GM19025 (cell line): ENCODE measurements around the gene TCAF1.
A peak's percentile ranks its signal among the peaks of the same experiment; 100 is the strongest.
"Not testable (repeated sequence)": the region's sequence is repeated elsewhere in the genome, so short reads cannot be mapped to it uniquely, and the experiment has no call there.

Source experiments
- ATAC-seq: cut with Tn5 transposase; IDR thresholded peaks from one replicate; pipeline ENCODE4 v1.9.1; 2021; ENCODE audit warnings: mild to moderate bottlenecking, low read depth, moderate library complexity; ENCODE audit not compliant: unreplicated experiment

The TCAF1 gene

DNA sequence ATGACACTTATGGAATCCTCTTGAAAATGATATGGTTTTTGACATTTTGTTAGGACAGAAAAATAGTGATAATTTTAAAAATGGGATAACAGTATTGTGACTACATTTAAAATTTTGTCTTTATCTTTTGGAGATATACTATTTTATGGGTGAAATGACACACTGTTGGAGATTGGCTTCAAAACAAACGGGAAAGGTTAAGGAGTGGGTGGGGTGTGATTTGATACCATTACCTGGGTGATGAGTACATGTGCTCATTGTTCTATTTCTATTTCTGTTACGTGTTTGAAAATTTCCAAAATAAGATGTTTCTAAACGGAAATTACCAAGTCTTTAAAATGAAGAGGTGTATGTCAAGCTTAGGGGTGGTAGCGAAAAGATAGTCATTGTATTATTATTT lies 28.7 kb downstream of the TCAF1 start:
- not testable (repeated sequence) for ATAC-seq

DNA sequence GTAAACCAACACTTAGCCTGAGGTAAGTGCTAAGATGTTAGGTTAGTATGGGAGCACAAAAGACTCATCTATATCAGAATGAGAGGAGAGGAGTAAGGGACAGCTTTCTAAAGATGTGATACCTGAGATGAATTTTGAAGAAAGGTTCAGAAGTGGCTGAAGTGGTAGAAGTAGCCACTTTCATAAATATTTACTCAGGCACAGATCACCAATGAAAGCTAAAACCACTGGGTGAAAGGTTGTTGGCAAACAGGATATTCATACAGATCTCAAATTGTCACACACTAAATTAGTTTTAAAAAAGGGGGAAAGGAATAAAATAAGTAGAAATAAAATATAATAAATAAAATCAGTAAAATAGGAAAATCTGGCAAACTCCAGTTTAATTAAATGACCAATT lies 30.4 kb downstream of the TCAF1 start:
- ATAC-seq = not testable (repeated sequence)

DNA sequence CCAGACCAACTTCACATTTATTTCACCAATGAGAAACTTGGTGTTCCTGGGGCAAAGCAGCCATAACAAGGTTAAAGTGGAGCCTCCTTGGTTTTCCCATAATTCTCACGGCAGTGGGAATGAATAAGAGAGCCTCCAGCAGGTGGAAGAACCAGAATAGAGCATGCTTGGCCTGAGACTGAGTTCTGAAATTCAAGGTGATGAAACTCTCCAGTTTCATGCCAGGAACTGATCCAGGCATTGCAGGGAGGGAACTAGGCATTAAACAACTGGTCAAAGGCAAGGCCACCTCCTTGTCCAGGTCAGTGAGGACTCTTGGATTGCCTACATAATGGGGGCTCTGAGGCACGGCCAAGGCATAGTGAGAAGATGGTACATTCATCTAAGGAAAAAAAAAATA lies 44.0 kb downstream of the TCAF1 start:
- not testable (repeated sequence) for ATAC-seq

DNA sequence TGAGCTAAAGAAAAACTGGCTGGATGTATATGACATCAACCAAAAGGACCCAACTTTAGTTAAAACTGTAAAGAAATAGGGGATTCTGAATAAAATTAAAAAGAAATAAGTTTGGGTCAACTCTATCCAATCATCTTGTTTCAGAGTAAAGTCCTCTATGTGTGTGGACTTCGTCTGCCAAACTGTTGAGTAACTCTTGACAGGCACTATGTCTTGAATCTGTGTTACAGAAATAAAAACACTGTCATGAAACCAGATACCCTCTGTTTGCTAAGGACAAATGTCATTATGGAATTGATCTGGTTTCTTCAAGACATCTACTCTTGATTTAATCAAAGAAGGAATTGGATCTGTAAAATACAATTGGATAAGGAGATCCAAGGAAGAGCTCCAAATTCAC lies 46.5 kb downstream of the TCAF1 start:
- not testable (repeated sequence) for ATAC-seq

DNA sequence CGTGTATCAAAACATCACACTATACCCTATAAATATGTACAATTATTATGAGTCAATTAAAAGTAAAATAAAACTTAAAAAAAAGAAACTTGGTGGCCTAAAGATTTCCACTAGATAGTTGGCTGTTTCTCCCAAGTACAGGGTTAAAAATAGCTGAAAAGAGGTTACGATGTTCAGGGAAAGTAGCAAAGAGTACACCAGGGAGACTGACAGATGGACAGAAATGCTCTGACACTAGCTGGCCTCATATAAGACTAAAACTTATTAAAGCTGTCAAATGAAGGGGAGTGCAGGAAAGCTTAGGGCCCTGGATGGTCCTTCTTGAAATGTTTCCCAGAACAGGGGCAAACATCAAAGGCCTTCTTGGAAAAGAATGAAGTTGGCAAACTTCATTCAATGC lies 51.3 kb downstream of the TCAF1 start:
- ATAC-seq = no peak

DNA sequence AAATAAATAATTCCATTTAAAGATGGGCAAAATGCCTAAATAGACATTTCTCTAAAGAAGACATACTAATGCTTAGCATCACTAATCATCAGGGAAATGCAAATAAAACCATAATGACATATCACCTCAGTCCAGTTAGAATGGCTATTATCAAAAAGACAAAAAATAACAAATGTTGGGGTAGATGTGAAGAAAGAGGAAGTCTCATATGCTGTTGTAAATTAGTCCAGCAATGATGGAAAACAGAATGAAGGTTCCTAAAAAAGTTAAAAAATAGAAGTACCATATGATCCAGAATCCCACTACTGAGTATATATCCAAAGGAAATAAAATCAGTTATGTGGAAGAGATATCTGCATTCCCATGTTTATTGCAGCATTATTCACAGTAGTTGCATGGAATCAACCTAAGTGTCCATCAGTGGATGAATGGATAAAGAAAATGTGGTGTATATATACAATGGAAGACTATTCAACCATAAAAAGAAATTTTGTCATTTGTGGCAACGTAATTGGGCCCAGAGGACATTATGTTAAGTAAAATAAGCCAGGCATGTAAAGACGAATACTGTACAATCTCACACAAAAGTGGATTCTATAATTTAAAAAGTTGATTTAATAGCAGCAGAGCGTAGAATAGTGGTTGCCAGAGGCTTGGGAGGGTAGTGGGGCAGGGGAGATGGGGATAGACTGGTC lies 52.0 kb downstream of the TCAF1 start:
- ATAC-seq = no peak

GRCh38 chr7:143848192-143848591 lies 53.8 kb downstream of the TCAF1 start:
- ATAC-seq = no peak

- no peak for ATAC-seq
These were observed 55.3 kb downstream of the TCAF1 start for GRCh38 chr7:143846692-143847091.

DNA sequence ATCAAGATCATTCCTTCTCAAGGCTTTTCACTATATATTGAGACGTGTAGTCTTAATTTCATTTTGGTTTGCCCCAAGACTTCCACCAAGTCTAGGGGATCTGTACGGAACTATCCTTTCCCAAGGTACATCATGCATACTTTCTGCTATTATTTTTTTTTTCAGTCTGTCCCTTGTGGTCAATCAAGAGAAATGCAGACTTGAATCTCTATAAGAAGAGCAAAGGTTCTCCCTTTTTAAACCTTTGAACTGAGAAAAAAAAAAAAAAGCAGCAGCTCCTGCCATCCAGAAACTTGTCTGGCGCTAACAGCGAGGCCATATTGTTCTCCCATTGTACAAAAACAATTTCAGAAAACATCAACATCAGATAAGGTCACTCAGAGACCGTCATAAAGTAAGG lies 60.3 kb downstream of the TCAF1 start:
- not testable (repeated sequence) for ATAC-seq

GRCh38 chr7:143840062-143840461 lies 61.9 kb downstream of the TCAF1 start:
- not testable (repeated sequence) for ATAC-seq

- ATAC-seq = peak; percentile 49
These were observed 64.8 kb downstream of the TCAF1 start for GRCh38 chr7:143837223-143837622.

GRCh38 chr7:143836622-143837021 lies 65.4 kb downstream of the TCAF1 start:
- ATAC-seq = peak; percentile 76

GRCh38 chr7:143836088-143836487 lies 65.9 kb downstream of the TCAF1 start:
- peak; percentile 21 for ATAC-seq

- not testable (repeated sequence) for ATAC-seq
These were observed 75.4 kb downstream of the TCAF1 start for GRCh38 chr7:143826578-143826977.

DNA sequence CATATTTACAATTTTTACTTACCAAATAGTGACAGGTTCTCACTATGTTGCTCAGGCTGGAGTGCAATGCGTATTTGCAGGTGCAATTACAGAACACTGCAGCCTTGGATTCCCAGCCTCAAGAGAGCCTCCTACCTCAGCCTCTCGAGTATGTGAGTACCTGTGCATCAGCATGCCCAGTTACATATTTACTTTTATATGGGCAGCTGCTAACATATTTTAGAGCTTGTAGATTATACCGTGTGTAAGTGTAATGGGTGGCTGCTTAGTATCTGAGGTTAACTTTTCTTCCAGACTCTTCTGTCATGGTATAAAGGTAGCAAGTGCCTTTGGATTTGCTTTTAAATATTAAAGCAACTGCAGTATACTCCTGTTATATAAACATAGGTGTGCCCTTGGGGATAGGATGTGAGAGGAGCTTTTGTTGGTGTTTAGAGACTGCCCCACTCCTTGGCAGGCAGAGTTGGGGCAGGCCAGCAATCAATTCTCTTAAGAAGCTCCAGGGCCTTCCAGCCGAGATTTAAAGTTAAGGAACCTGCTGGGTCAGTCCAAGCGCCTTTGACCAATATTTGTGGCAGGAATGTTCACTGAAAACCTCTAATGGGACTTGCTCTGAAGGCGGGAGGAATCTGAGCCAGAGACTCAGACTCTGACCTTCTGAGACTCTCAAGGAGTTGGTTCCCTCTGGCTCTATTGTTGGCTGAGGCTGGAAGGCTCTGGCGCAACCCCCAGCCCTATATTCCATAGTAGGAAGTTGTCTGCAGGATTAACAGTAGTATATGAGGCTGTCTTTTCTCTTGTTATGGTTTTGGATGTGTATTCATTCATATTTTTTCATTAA lies 77.5 kb downstream of the TCAF1 start:
- ATAC-seq = not testable (repeated sequence)

DNA sequence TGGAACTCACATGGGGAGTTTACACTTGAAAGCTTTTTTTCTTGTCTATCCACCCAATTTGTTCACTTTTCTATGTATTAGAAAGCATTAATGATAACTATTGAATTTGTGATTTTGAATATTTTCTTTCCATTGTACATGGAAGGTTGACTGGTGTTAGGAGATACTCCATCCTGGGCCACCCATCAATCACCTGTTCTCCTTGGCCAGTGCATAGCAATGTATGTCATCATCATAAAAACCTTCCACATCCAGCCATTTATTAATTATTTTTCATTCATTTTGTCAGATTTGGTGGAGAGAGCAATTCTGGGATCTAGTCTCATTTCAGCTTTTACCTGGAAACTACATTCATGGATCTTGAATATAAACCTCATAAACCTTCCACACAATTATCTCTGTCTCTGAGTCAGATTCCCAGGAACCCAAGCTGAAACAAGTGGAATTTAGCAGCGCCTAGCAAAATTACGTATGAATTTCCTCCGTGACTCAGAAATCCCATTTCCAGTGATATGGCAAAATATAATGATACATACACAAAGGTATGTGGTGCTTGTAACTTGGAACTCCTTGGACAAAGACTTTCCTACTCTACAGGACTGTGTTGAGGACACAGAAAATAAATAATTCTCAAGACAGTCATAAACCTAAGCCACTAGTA lies 78.2 kb downstream of the TCAF1 start:
- ATAC-seq = not testable (repeated sequence)

DNA sequence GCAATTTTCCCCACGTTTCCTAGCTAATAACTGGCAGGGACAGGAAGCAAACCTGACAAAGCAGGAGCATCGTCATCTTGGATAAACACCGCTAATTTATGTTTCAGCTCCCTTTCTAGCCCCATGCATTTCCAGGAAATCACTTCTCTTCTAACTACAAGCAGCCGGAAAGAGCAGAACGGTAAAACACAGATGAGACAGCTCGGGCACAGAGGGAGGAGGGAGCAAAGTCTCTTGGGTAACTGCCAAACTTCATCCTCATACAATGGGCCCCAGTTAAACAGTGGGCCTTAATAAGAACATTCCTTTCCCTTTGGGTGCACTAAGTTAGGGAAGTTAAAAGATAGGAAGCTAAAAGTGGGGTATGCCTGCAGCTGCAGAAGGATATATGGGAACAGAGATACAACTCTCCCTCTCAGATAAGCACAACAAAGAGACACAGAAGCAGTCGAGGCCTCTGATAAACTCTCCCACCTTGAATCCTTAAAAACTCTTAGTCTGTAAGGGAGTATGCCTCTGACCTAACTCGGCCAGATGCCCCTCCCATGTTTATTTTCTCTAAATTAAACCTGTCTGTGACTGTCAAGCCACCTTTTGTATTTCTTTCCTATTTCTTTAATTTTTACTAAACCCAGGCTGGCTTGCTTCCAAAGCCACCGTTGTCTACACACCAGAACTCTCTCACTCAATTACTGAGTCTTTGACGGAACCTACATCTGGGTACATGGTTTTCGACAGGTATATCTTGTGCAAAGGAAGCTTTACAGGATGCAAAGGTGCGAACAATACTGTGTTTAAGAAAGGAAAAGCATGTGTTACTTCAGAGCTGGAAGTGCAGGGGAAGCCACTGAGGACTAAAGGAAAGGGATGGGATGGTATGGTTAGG lies 80.3 kb downstream of the TCAF1 start:
- not testable (repeated sequence) for ATAC-seq

DNA sequence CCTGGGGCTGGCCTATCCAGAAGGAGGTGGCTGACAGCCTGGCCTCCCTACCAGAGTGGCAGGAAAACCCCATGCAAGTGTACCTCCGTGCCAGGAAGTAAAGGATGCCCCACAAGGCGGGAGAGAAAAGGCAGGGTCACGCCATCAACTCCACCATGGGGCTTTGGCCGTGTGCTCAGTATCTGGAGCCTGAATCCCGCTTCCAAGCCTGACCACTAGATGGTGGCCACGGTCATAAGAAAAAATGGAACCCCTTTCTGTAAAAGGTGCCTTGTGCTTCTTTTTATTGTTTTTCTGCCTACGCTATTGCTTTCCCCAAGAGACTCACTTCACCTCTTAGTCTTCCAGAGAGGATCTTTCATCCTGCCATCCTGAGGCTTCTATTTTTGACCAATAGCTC lies 84.1 kb downstream of the TCAF1 start:
- peak; percentile 59 for ATAC-seq

- ATAC-seq = not testable (repeated sequence)
These were observed 85.4 kb downstream of the TCAF1 start for GRCh38 chr7:143816471-143817133.

GRCh38 chr7:143810639-143811038 lies 91.3 kb downstream of the TCAF1 start:
- ATAC-seq = not testable (repeated sequence)
